Neutrophil (primary cell): ENCODE measurements around the gene CROCC.

Experiments used
- H3K27ac ChIP-seq: fragments of 200-600 bp; sonication (generic); 2 replicates; pipeline ENCODE4 v1.5.1; 2016; ENCODE audit warnings: mild to moderate bottlenecking, moderate library complexity
- H3K27me3 ChIP-seq: fragments of 200-600 bp; sonication (generic); 2 replicates; pipeline ENCODE4 v1.6.0; 2016; ENCODE audit warnings: mild to moderate bottlenecking
- H3K36me3 ChIP-seq: fragments of 200-600 bp; sonication (generic); 2 replicates; pipeline ENCODE4 v1.5.1; 2017
- H3K4me1 ChIP-seq, 2 experiments: fragments of 200-600 bp in 1 of 2; sonication (generic) in 1 of 2; 1 replicate in 1 of 2; 2 replicates in 1 of 2; pipeline versions ENCODE4 v1.5.1 to v1.6.1; 2013 to 2016; ENCODE audit warnings: low read depth in 1 of 2, low read length in 1 of 2, mild to moderate bottlenecking in 1 of 2, moderate library complexity in 1 of 2; ENCODE audit not compliant: control insufficient read depth in 1 of 2, insufficient read depth in 1 of 2
- H3K4me3 ChIP-seq, 2 experiments: fragments of 200-600 bp in 1 of 2; sonication (generic) in 1 of 2; 1 replicate in 1 of 2; 2 replicates in 1 of 2; pipeline ENCODE4 v1.5.1; 2013 to 2016; ENCODE audit warnings: low read depth in 1 of 2, low read length in 1 of 2, mild to moderate bottlenecking in 1 of 2, moderate library complexity in 1 of 2
- H3K9me3 ChIP-seq: fragments of 200-600 bp; sonication (generic); 2 replicates; pipeline ENCODE4 v1.5.1; 2016
- TF ChIP-seq, protein P1 (sequence below): fragments of 200-600 bp; sonication (generic); IDR thresholded peaks from 2 replicates; pipeline ENCODE4 v1.5.1; 2016; ENCODE audit warnings: antibody characterized with exemption

Gene CROCC

DNA sequence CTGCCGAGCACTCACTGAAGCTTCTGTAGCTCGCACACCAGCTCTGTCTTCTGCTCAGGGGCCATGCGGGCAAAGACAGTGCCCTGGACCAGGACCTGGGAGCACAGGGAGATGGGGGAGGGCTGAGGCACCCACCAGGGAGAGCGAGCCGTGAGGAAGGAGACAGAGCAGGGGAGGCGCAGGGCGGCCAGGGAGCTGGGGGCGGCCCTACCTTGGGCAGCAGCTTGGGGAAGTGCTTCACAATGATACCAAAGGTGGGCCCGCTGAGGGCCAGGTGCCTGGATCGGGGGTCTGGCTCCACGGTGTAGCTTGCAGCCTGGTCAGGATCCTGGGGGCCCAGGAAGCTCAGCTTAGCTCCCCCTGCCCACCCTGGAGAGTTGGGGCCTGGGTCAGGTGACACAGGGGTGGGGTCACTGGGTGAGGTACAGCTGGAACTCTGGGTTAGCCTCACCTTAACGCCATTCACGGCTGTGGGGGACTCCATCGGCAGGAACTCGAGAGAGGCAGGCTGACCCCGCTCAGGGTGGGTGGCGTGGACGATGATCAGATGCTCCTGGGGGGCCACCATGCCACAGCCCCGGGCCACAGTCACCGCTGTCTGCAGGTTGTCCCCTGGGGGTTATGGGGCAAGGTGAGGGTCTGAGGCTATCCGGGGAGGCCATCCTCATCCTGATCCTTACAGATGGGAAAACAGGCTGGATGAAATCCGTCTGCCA, 68.1 kb downstream of the CROCC start:
- Histone ChIP-seq H3K36me3 (peaks cover 96% of the 10 kb centered on the region), H3K27ac (no peak overlapping the region), H3K27me3 (no peaks in the 10 kb centered on the region), H3K9me3 (no peaks in the 10 kb centered on the region), H3K4me3 (no peak overlapping the region), H3K4me1 (no peaks in the 10 kb centered on the region)
- TF ChIP-seq, protein P1, sequence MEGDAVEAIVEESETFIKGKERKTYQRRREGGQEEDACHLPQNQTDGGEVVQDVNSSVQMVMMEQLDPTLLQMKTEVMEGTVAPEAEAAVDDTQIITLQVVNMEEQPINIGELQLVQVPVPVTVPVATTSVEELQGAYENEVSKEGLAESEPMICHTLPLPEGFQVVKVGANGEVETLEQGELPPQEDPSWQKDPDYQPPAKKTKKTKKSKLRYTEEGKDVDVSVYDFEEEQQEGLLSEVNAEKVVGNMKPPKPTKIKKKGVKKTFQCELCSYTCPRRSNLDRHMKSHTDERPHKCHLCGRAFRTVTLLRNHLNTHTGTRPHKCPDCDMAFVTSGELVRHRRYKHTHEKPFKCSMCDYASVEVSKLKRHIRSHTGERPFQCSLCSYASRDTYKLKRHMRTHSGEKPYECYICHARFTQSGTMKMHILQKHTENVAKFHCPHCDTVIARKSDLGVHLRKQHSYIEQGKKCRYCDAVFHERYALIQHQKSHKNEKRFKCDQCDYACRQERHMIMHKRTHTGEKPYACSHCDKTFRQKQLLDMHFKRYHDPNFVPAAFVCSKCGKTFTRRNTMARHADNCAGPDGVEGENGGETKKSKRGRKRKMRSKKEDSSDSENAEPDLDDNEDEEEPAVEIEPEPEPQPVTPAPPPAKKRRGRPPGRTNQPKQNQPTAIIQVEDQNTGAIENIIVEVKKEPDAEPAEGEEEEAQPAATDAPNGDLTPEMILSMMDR, result no peak

DNA sequence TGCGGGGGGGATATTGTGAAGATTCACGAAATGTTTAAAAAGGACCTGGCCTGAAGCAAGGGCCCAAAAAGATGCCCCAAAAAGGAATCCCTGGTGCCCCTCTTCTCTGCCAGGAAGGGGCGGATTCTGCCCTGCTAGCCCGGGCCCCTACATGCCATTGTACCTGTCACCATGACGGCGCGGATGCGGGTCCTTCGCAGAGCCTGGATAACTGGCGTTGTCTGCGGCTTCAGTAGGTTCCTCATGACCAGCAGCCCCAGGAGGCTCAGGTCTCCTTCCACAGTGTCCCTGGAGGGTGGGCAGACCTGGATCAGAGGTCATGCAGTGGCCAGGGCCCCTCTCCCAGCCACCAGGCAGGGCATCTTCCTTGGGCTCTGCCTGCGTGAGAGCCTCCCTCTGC, 69.8 kb downstream of the CROCC start:
- Histone ChIP-seq H3K4me3 (no peak overlapping the region), H3K9me3 (no peaks in the 10 kb centered on the region), H3K4me1 (no peaks in the 10 kb centered on the region), H3K36me3 (peaks cover 98% of the 10 kb centered on the region), H3K27ac (no peak overlapping the region), H3K27me3 (no peaks in the 10 kb centered on the region)
- TF ChIP-seq, protein P1, result no peak

DNA sequence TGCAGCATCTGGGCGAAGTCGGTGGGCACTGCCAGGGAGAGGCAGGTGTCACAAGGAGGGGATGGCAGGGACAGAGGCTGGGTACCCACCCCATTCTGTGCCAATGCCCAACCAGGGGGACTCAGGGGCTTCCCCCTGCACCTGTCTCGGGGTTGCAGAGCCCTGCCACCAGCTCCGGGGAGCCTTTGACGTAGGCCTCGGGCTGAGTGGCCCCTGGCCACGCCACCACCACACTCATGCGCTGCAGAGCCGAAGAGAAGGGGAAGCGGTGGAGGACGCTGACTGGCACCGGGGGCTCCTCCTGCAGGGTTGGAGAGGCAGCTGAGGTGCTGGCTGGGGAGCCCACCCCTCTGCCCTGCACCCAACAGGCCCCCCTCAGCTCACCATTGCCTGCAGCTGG, 70.4 kb downstream of the CROCC start:
- Histone ChIP-seq H3K27ac (no peak overlapping the region), H3K4me1 (no peaks in the 10 kb centered on the region), H3K36me3 (peaks cover 98% of the 10 kb centered on the region), H3K27me3 (no peaks in the 10 kb centered on the region), H3K9me3 (no peaks in the 10 kb centered on the region), H3K4me3 (no peak overlapping the region)
- TF ChIP-seq, protein P1, result no peak

DNA sequence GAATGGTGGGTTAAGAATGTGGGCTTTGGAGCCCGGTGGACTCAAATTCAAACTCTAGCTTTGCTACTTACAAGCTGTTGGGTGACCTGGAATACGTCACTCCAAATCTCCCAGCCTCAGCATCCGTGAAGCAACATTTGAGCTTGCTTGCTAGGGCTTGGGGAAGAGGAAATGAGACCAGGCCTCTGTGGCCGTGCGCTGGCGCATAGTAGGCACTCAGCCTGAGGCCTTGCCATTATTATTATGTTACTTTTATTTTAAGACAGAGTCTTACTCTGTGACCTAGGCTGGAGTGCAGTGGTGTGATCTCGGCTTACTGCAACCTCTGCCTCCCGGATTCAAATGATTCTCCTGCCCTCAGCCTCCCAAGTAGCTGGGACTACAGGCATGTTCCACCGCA, 70.9 kb downstream of the CROCC start:
- no peaks in the 10 kb centered on the region for H3K27me3 ChIP-seq
- H3K36me3 ChIP-seq, result peaks cover 98% of the 10 kb centered on the region
- H3K4me1 ChIP-seq, result no peaks in the 10 kb centered on the region
- no peaks in the 10 kb centered on the region for H3K9me3 ChIP-seq
- TF ChIP-seq, protein P1, result no peak
- no peak overlapping the region for H3K4me3 ChIP-seq
- H3K27ac ChIP-seq, result no peak overlapping the region

DNA sequence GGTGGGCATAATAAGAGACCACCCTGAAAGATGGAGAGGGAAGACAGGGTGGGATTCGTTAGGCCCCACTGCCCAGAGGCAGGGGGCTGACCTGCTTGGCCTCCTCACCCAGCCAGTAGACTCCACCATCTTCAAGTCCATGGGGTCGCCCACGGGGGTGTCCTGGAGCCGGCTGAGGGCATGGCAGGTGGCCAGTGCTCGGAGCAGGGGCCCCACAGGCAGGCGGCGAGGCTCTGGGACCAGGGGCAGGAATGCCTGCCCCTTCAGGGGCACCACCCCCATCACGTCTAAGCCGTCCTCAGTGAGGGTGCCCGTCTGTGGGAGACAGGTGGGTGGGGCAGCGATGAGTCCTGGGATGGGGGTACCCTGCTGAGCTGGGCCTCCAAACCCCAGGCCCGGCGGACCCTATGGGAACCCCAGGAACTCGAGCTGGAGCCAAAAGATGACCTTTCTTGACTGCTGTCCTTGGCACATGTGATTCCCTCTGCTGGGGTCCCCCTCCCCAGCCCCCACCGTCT, 71.8 kb downstream of the CROCC start:
- no peaks in the 10 kb centered on the region for H3K27me3 ChIP-seq
- H3K4me1 ChIP-seq, result no peaks in the 10 kb centered on the region
- H3K4me3 ChIP-seq, result no peak overlapping the region
- no peaks in the 10 kb centered on the region for H3K9me3 ChIP-seq
- peaks cover 98% of the 10 kb centered on the region for H3K36me3 ChIP-seq
- TF ChIP-seq, protein P1, result no peak
- H3K27ac ChIP-seq, result no peak overlapping the region
